AG04449 (cell line): ENCODE measurements around the gene BPIFA3.
A peak's percentile ranks its signal among the peaks of the same experiment; 100 is the strongest.

ENCODE experiments used
- CTCF ChIA-PET: fragments of 350-600 bp; formaldehyde crosslinking; extraction: SDS; loops from one replicate; lab custom pipeline; 2021; ENCODE audit warnings: antibody characterized with exemption; lab: Yijun Ruan, JAX
- POLR2A ChIA-PET: fragments of 400-600, 350-600 bp; formaldehyde crosslinking; extraction: SDS; loops from one replicate; lab custom pipeline; 2020; ENCODE audit warnings: antibody characterized with exemption, inconsistent platforms; lab: Yijun Ruan, JAX
- DNase-seq: peaks from one replicate; pipeline ENCODE4 v3.0.0-alpha.2; 2010; ENCODE audit warnings: low read depth, low spot score
- H3K4me3 ChIP-seq: 2 replicates; pipeline ENCODE4 v1.5.1; 2011; ENCODE audit warnings: low read depth, mild to moderate bottlenecking, control low read depth, low read length
- CTCF ChIP-seq: IDR thresholded peaks from one replicate; pipeline ENCODE4 v1.5.1; 2011; ENCODE audit warnings: mild to moderate bottlenecking, moderate library complexity, low read length, control low read depth, inconsistent platforms; ENCODE audit not compliant: insufficient read depth; ENCODE audit errors: missing control alignments

BPIFA3 gene

DNA sequence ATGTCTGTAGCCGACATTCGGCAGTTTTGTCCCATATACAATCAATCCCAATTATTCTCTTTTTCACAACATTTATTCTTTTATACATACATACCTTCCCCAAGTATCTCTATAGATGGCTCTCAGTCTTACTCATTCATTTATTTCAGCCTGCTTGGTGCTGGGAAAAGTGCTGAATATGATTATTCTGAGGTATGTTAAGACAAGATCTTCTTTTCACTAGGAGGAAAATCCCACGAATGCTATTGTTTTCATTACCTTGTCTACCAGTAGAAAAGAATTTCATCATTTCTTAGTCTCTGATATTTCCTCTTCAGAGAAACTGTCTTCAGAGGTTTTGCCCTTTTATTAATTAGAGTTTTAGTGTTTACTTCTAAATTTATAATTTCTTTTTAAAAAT, 13.7 kb upstream of the BPIFA3 start:
- CTCF ChIA-PET = no interaction called here
- DNase-seq = no peak
- POLR2A ChIA-PET = no interaction called here
- no peak overlapping the region for H3K4me3 ChIP-seq
- TF ChIP-seq CTCF = no peak

- no peak for DNase-seq
- ChIA-PET CTCF (interaction anchor here (2.7 kb wide), 1 partner anchor 9 kb away, joined by 6 read pairs; no protein-coding TSS in a partner anchor), POLR2A (no interaction called here)
- no peak overlapping the region for H3K4me3 ChIP-seq
- TF ChIP-seq CTCF = no peak
Observed at GRCh38 chr20:33209789-33210188, 7.4 kb upstream of the BPIFA3 start.

DNA sequence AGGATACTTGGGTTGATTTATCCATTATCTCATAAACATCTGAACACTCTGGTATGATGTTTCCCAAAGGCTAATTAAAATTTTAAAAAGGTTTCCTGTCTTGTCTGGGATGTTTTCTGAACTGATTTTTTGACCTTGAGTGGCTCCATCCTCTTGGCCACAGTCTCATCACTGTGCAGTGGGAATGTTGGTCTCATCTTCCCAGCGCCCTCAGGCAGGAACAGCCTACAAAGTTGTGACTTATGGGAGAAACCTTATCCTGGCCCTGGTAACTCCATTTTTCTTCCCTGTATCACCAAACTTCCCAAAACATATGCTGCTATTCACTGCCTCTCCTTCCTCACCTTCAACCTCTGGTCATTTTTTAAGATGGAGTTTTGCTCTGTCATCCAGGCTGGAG, 6.8 kb upstream of the BPIFA3 start:
- TF ChIP-seq CTCF = no peak
- POLR2A ChIA-PET = no interaction called here
- no peak for DNase-seq
- no peak overlapping the region for H3K4me3 ChIP-seq
- CTCF ChIA-PET = interaction anchor here (2.5 to 2.7 kb wide), 2 partner anchors 8 to 11 kb away, joined by 6 to 8 read pairs; no protein-coding TSS in a partner anchor

GRCh38 chr20:33211817-33212424, 5.2 kb upstream of the BPIFA3 start:
- CTCF ChIA-PET = interaction anchor here (0.8 to 2.8 kb wide), 5 partner anchors 9 to 310 kb away, joined by 3 to 13 read pairs (median 4); no protein-coding TSS in a partner anchor
- peak; percentile 20 for TF ChIP-seq CTCF
- DNase-seq = no peak
- POLR2A ChIA-PET = no interaction called here
- no peak overlapping the region for H3K4me3 ChIP-seq

- no peak for TF ChIP-seq CTCF
- no peak for DNase-seq
- POLR2A ChIA-PET = no interaction called here
- CTCF ChIA-PET = no interaction called here
- no peak overlapping the region for H3K4me3 ChIP-seq
Observed at GRCh38 chr20:33224399-33224798, 7.2 kb downstream of the BPIFA3 start.

DNA sequence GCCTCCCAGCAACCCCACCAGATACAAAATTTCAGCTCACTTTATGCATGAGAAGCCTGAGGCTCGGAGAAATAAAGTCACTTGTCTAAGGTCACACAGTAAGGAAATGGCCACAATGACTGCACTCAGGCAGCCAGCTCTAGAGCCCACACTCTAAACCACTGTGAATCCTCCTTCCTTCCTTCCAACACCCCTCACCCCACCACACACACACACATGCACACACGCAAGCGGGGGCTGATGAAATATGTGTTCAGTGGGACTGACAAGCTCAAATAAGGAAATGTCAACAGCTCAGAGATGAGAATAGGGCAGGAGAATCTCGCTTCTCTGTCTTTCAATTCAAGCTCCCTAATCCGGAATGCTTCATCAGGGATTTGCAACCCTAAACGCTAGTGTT, 12.7 kb downstream of the BPIFA3 start:
- DNase-seq = no peak
- no peak for TF ChIP-seq CTCF
- ChIA-PET POLR2A (no interaction called here), CTCF (interaction anchor here (1.1 kb wide), 1 partner anchor 31 kb away, joined by 3 read pairs; no protein-coding TSS in a partner anchor)
- no peak overlapping the region for H3K4me3 ChIP-seq
